ENCODE measurements around the gene ERMARD.

DNA sequence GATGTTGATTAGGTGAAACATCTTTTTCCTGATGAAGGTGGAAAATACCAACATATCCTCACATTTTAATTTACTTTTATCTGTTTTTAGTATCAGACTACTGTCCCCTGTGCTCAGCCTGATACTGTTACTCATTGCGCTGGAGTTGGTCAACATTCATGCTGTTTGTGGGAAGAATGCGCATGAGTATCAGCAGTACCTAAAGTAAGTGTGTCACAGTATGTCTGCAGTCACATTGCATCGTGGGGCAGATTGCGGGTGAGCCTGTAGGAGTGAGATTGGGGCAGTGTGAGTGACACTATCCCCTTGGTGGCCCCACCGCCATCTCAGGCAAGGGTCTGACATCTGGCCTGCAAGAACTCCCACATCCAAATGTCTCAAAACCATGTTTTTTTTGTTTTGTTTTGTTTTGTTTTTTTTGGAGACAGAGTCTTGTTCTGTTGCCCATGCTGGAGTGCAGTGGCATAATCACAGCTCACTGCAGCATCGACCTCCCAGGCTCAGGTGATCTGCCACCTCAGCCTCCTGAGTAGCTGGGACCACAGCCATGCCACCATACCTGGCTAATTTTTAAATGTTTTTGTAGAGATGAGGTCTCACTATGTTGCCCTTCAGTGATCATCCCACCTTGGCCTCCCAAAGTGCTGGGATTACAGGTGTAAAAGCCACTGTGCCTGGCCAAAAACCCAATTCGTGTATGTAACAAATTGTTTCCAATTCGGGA, 27.8 kb downstream of the ERMARD start:
- TF ChIP-seq EP300 (IDR thresholded peaks at IDR 0.05; ENCODE audit: borderline replicate concordance): no peak
- TF ChIP-seq TEAD4 (IDR thresholded peaks at IDR 0.05): no peak
- no peak for TF ChIP-seq YY1 (IDR thresholded peaks at IDR 0.05; ENCODE audit: low read depth)
- no peak for TF ChIP-seq ZBTB7A (IDR thresholded peaks at IDR 0.05; ENCODE audit: low read depth)

Data from Ishikawa (cell line).